Medulla oblongata (tissue), 1 donor: ENCODE measurements around the gene EXOSC9.

Source experiments
- DNase-seq: peaks from one replicate; pipeline ENCODE4 v3.0.0-alpha.2; 2015; ENCODE audit errors: extremely low spot score

EXOSC9 gene

DNA sequence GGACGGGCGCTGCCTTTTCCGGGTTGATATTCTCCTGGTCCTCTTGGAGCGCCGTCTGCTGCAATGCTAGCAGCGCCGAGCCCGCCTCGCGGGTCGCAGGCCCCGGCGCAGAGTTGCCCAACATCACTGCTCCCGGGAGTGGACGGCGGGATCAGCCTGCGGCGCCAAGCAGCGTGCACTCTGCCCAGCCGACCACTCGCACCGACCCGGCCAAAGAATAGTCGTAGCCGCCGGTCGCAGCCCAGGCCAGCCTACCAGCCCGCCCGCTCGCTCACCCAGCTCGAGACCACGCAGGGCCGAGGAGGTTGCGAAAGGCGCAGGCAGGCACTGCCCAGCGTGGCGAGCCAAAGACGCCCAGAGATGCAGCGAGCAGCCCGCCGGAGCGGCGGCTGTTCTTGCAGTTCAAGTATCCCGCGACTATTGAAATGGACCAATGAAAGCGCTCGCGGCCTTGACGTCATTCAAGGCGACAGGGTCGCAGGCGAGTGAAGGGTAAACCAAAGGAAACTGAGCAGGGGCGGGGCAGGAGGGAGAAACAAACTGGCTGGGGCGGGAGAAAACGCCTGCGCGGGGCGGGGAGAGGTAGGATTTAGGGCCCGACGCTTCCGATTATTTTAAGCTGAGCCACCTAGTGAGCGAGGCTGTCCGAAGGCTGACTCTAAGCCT is 22.5 kb downstream of the EXOSC9 start, which contains the start of gene CCNA2:
TSS of gene CCNA2 (minus strand) at position 379 of the 666 bp plus-strand sequence. CDS start at position 124, 255 bp downstream.
- DNase-seq: peak; percentile 98

DNA sequence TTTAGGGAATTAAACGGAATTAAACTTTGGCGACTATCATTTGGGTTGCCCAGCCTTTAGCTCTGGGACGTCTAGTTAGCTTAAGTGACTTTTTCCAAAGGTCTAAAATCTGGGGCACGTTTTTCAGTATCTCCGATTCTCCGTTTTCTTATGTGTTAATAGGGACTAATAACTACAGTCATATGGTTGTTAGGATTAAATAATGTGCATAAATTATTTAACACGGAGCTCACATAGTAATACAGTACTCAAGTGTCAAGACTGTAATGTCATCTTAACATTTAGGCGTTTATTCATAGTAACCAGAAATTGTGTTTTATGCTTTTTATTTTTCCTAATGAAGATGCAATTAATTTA is 23.0 kb downstream of the EXOSC9 start:
- DNase-seq: no peak

DNA sequence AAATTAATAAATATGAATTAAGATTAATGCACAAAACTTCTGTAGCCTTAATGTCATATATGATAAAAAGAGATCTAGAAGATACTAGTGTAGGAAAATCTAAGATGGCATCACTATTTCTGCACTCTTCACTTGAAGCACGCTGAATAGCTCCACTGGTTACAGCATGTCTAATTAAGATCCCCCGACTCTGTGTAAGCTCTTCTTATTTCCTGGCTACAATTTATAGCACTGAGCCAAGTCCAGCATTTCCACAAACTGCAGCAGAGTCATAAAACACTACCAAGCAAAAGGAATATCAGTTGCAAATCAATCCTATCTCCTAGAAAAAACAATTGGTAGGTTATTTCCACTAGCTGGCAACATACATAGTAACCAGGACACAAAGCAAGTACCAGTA is 23.8 kb downstream of the EXOSC9 start:
- DNase-seq: peak; percentile 15

DNA sequence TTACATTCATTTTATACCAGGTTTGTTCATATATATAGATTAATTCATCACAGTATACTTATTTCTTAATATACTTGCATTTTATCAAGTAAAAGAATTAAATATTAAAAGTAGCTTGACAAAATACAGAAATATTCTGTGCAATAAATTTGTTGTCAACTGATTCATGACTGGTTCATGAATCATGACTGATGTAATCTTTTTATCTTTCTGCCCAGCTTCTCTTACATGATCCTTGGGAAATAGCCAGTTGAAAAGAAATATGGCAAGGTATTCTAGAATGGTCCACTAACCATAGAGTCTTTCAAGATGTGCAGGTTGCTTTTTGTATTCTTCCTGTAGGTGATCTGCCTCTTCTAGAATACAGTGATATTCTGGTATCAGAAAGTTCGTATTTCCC is 26.7 kb downstream of the EXOSC9 start:
- no peak for DNase-seq

DNA sequence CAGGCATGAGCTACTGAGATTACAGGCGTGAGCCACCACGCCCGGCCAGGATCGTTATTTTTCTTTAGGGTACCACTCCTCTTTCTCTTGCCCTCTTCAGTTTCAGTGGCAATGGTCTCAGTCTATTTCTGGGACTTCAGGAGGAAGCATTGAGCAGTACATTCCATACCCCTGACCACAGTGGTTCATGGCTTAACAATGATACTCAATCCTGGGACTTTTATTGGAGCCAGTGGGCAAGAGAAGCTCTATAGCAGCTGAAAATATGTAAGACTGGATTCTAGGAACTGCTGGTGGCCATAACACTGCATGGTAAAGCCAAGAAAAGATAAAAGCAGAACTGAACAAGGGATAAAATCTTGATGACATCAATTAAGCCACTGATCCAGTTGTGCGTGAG is 28.4 kb downstream of the EXOSC9 start:
- DNase-seq: no peak

DNA sequence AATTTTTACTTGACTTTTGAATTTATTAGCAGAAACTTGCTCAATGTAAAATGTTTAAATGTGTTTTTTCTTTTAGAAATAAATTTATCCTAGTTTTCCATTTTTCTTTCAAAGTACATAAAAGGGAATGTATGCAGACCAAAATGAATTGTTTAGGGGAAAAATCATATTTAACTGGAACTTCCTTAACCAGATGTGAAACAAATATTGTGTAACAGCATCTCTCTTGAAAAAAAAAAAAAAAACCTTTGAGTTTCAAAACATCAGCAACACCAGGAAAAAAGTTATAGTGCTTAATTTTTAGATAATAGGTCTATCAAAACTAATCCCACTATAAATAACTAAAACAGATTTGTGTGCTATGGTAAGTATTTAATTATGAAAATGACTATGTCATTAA is 37.0 kb downstream of the EXOSC9 start:
- no peak for DNase-seq

DNA sequence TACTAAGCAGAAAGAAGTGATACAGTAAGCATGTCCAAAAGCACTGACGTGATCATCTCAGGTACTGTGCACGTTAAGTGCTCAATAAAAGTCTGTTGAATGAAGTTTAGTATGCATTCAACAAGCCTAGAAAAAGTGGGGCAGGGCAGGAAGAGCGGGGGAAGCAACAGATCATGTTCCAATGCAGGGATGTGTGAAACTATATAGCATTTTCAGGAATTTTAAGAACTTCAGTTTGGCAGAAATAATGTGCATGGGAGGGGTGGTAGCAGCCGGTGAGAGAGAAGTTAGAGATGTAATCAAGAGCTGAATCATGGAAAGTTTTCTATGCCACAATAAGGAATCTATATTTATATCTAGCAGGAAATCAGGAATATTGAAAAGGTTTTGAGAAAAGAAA is 41.7 kb downstream of the EXOSC9 start:
- DNase-seq: no peak

DNA sequence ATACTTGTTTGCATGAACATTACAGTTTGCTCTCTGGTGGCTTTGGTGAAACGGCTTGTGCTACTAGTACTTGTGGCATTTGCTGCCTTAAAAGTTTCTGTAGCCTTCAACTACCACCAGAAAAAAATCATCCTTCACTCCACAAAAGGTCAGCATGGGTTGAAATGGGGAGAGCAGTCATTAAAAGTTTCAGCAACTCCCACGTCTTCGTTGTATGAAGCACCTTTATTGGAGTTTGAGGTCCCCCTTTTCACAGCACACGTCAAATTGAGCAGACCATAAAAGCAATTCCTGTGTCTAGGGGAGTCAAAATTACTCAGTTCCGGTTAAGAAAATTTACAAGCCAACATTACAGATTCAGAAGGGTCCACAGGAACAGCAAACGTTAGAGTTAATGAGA is 45.5 kb downstream of the EXOSC9 start:
- no peak for DNase-seq

DNA sequence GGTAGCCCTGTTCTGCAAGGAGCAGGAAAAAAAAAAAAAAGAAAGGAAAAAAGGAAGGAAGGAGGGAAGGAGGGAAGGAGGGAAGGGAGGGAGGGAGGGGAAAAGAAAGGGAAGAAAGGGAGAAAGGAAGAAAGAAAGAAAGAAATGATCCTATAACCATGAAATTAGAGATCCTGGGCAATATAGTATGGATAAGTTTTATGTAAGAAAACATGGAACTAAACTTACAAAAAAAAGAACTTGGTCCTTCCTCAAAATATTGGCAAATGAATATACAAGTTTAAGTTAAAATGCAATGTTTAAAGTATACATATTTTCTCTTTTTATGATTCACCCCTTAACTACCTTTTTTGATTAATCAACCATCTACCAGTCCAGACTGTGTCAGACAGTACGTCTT is 50.2 kb downstream of the EXOSC9 start:
- DNase-seq: no peak

DNA sequence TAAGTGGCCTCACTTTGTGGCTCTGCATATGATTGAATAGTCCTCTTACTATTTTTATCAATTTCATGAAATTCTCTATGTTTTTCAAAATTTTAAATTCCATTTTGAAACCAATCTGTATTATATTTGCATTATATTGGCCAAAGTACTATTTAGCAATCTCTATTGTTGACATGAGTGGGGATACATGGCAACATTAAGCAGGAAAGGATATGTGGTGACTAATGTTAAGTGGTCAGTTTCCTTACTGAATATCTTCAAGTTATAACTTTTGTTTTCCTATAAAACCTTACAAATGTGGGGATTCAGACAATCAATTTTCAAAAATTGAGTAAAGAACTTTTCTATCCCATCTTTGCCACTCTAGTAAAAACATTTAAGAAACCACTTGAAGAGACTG is 59.0 kb downstream of the EXOSC9 start:
- DNase-seq: no peak

DNA sequence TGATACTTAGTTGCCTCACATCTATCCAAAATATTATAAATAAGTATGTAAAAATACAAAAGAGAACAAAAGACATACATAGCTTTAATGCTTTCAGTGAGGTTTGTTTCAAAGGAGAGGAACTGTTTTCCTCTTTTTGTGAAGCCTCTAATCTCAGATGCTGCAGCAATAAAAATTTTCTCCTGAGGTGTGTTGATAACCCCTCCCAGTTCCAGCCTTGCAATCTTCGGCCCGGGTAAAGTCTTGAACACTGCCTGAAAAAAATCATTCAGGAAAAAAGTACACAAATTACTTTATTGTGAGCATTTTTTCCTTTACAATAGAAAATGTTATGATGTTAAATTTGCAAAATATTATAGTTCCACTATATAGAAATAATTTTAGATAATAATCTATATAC is 60.3 kb downstream of the EXOSC9 start:
- no peak for DNase-seq

DNA sequence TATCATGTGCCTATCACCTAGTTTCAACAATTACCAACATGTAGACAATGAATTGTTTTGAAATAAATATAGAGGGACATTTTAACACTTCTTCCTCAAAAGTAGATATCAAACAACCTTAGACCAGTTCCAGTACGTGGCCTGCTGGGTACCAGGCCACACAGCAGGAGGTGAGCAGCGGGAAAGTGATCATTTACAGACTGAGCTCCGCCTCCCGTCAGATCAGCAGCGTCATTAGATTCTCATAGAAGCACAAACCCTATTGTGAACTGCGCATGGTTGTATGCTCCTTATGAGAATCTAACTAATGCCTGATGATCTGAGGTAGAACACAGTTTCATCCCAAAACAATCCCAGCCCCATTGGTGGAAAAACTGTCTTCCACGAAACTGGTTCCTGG is 62.7 kb downstream of the EXOSC9 start:
- DNase-seq: no peak
